K562 (cell line): ENCODE data around the gene ENDOU. TPM values are rescaled to one million over a fixed set of nuclear protein-coding genes. Genes with fewer than 3 reads are reported as not detected.
A peak's percentile ranks its signal among the peaks of the same experiment; 100 is the strongest.

Source experiments
- CBFB ChIP-seq: sonication (generic); formaldehyde crosslinking; IDR thresholded peaks from 2 replicates; pipeline ENCODE4 v1.4.0; 2020; ENCODE audit warnings: mild to moderate bottlenecking, missing genetic modification reagents
- CCAR2 ChIP-seq: fragments of 200-400 bp; formaldehyde crosslinking; IDR thresholded peaks from 2 replicates; pipeline ENCODE4 v1.6.1; 2017; ENCODE audit warnings: mild to moderate bottlenecking, low read depth, low read length
- DLX4 ChIP-seq: fragments of 250-450 bp; sonication (Bioruptor Pico); IDR thresholded peaks from 2 replicates; pipeline ENCODE4 v1.6.1; 2021; ENCODE audit warnings: mild to moderate bottlenecking
- GTF2F1 ChIP-seq: IDR thresholded peaks from 2 replicates; pipeline ENCODE4 v1.6.1; 2011; ENCODE audit warnings: low read depth, low read length, improper control_type of control experiment
- MED1 ChIP-seq: sonication (generic); formaldehyde crosslinking; IDR thresholded peaks from 2 replicates; pipeline ENCODE4 v1.8.1; 2023; ENCODE audit warnings: missing genetic modification reagents, borderline replicate concordance
- MXI1 ChIP-seq: IDR thresholded peaks from 2 replicates; pipeline ENCODE4 v1.6.1; 2011; ENCODE audit warnings: low read depth, mild to moderate bottlenecking, improper control_type of control experiment, low read length
- NEUROD1 ChIP-seq: fragments of 150-350 bp; IDR thresholded peaks from 2 replicates; pipeline ENCODE4 v1.6.1; 2014; ENCODE audit warnings: borderline replicate concordance, low read length, low read depth; ENCODE audit not compliant: partially characterized antibody
- NFRKB ChIP-seq: fragments of 450-650 bp; IDR thresholded peaks from 2 replicates; pipeline ENCODE4 v1.6.1; 2016; ENCODE audit warnings: low read depth
- PHF21A ChIP-seq: fragments of 450-650 bp; IDR thresholded peaks from 2 replicates; pipeline ENCODE4 v1.6.1; 2017; ENCODE audit warnings: low read depth, borderline replicate concordance
- POLR3G ChIP-seq: IDR thresholded peaks from 2 replicates; pipeline ENCODE4 v1.6.1; 2011; ENCODE audit not compliant: insufficient read length, insufficient replicate concordance; ENCODE audit errors: extremely low read depth
- RFX5 ChIP-seq: IDR thresholded peaks from 2 replicates; pipeline ENCODE4 v1.6.1; 2011; ENCODE audit warnings: low read depth, mild to moderate bottlenecking, improper control_type of control experiment, low read length
- SETDB1 ChIP-seq: IDR thresholded peaks from one replicate; pipeline ENCODE4 v1.6.1; 2012; ENCODE audit warnings: low read length, control low read depth, inconsistent platforms
- SFPQ ChIP-seq: fragments of 200-400 bp; formaldehyde crosslinking; IDR thresholded peaks from 2 replicates; pipeline ENCODE4 v1.6.1; 2017; ENCODE audit warnings: mild to moderate bottlenecking, low read depth, low read length, moderate library complexity
- SP2 ChIP-seq: IDR thresholded peaks from 2 replicates; pipeline ENCODE4 v1.6.1; 2011; ENCODE audit warnings: mild to moderate bottlenecking, low read depth, low read length, moderate library complexity; ENCODE audit not compliant: poor library complexity, severe bottlenecking; ENCODE audit errors: extremely low read depth
- SRF ChIP-seq, 2 experiments: fragments of 250-450, 450-650 bp in 1 of 2; sonication (Bioruptor Pico) in 1 of 2; sonication (generic) in 1 of 2; formaldehyde crosslinking; IDR thresholded peaks; 2 replicates each; pipeline versions ENCODE4 v1.5.0 to v1.5.1; 2020 to 2022; ENCODE audit warnings: mild to moderate bottlenecking in 1 of 2, missing genetic modification reagents in 1 of 2
- TBL1XR1 ChIP-seq, 2 experiments: IDR thresholded peaks; 2 replicates each; pipeline ENCODE4 v1.6.1; 2012; ENCODE audit warnings: improper control_type of control experiment in 2 of 2, low read length in 2 of 2, mild to moderate bottlenecking in 1 of 2
- THAP12 ChIP-seq: fragments of 250-450 bp; sonication (Bioruptor Pico); IDR thresholded peaks from 2 replicates; pipeline ENCODE4 v1.9.0; 2021; ENCODE audit warnings: mild to moderate bottlenecking, inconsistent platforms
- ZBTB12 ChIP-seq: fragments of 250-450 bp; sonication (Bioruptor Pico); IDR thresholded peaks from 2 replicates; pipeline ENCODE4 v1.4.0; 2020
- ZFPM2 ChIP-seq: fragments of 250-450 bp; sonication (Bioruptor Pico); IDR thresholded peaks from 2 replicates; pipeline ENCODE4 v1.5.1; 2022; ENCODE audit warnings: mild to moderate bottlenecking
- ZNF274 ChIP-seq: IDR thresholded peaks from 2 replicates; pipeline ENCODE4 v1.6.1; 2011; ENCODE audit warnings: low read depth, mild to moderate bottlenecking, low read length, moderate library complexity, borderline replicate concordance
- ZNF445 ChIP-seq: fragments of 250-450 bp; sonication (Bioruptor Pico); IDR thresholded peaks from 2 replicates; pipeline ENCODE4 v1.4.0; 2020; ENCODE audit warnings: low read depth, mild to moderate bottlenecking, moderate library complexity
- polyA plus RNA-seq, 8 experiments: library from polyadenylated mRNA; depleted of rRNA in 4 of 8; stranded (reverse) in 5 of 8; unstranded in 3 of 8; fragments of >200 nt; fragmentation: Nextera tagmentation in 2 of 8; fragmentation: Illumina TruSeq in 1 of 8; extraction: Ambion mirVana in 2 of 8; extraction: Trizol in 1 of 8; gene quantifications; 2 replicates each; pipeline versions ENCODE4 v1.2.1 to v1.2.3, GENCODE V29; 2011 to 2014; ENCODE audit warnings: inconsistent platforms in 1 of 8, missing spikeins in 1 of 8
- total RNA-seq, 7 experiments: library from RNA; depleted of rRNA in 6 of 7; stranded (reverse); fragments of >200 nt in 6 of 7; fragmentation: Illumina TruSeq in 2 of 7; extraction: Trizol in 2 of 7; gene quantifications; 2 replicates each; pipeline versions ENCODE4 v1.2.1 to v1.2.3, GENCODE V29; 2011 to 2021; ENCODE audit warnings: low replicate concordance in 1 of 7

ENDOU gene
- total and polyA plus RNA-seq, 9 of the 15 experiments (the other 6 are each of a cell fraction or from before 2014, with no cell fraction given): 0.03 TPM; not detected in 8

GRCh38 chr12:47773858-47774580 lies 48.7 kb upstream of the ENDOU start (continued):
- TF ChIP-seq DLX4: no peak
- TF ChIP-seq ZNF274: no peak
- no peak for TF ChIP-seq GTF2F1
- TF ChIP-seq MXI1: no peak
- no peak for TF ChIP-seq TBL1XR1 (IDR thresholded peaks at IDR 0.05; ENCODE audit: low read length in 2 of 2)
- TF ChIP-seq POLR3G: no peak
- TF ChIP-seq NFRKB: 0 out of 2 replicates have a peak, but pooled peaks have one; percentile 34
- TF ChIP-seq SP2: no peak
- no peak for TF ChIP-seq SFPQ
- no peak for TF ChIP-seq PHF21A
- no peak for TF ChIP-seq NEUROD1
- TF ChIP-seq ZFPM2 (CRISPR knock-in tag): no peak
- TF ChIP-seq SRF (CRISPR knock-in tag; IDR thresholded peaks at IDR 0.05): no peak; a peak in 1 of 4 replicates
- no peak for TF ChIP-seq MED1
- no peak for TF ChIP-seq ZBTB12 (CRISPR knock-in tag)
- no peak for TF ChIP-seq THAP12 (CRISPR knock-in tag)
- TF ChIP-seq CCAR2: no peak
- no peak for TF ChIP-seq ZNF445
- no peak for TF ChIP-seq CBFB
- no peak for TF ChIP-seq RFX5
- no peak for TF ChIP-seq SETDB1
